NCI-H2196 treated with DMSO at 0.1 percent for 48 hours (cell line): ENCODE measurements around the gene MORN1.
"Not testable (repeated sequence)": the region's sequence is repeated elsewhere in the genome, so short reads cannot be mapped to it uniquely, and the experiment has no call there.

Experiments used
- DNase-seq: peaks from one replicate; lab custom pipeline; 2025; ENCODE audit not compliant: unreplicated experiment; lab: John Stamatoyannopoulos, UW

The MORN1 gene

DNA sequence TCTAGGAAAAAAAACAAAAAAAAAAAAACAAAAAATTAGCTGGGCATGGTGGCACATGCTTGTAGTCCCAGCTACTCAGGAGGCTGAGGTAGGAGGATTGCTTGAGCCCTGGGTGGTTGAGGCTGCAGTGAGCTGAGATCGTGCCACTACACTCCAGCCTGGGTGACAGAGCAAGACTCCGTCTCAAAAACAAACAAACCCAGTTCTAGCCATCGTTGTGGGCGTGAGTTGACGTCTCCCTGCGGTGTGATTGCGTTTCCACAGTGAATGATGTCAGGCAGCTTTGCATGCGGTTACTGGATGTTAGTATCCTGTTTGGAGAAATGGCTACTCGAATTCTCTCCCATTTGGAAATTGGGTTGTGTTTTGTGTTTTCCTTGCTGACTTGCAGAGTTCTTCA, 95.1 kb downstream of the MORN1 start:
- not testable (repeated sequence) for DNase-seq

- no peak for DNase-seq
Measured at GRCh38 chr1:2295526-2295925, 95.8 kb downstream of the MORN1 start.

DNA sequence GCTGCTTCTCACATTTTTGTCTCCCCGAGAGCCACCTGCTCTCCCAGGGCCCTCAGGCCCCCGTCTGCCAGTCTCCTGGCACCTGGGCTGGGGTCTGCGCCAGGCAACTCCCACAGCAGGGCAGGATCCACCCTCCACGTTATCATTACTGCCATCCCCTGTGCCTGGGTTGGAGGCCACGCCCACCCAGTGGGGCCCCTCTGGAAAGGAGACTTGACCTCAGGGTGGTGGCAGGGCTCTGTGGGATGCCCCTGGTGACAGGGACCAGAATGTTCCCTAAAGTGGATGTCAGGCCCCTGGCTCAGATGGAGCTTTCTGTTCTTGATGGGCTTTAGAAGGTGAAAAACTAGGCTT, 96.7 kb downstream of the MORN1 start:
- no peak for DNase-seq

DNA sequence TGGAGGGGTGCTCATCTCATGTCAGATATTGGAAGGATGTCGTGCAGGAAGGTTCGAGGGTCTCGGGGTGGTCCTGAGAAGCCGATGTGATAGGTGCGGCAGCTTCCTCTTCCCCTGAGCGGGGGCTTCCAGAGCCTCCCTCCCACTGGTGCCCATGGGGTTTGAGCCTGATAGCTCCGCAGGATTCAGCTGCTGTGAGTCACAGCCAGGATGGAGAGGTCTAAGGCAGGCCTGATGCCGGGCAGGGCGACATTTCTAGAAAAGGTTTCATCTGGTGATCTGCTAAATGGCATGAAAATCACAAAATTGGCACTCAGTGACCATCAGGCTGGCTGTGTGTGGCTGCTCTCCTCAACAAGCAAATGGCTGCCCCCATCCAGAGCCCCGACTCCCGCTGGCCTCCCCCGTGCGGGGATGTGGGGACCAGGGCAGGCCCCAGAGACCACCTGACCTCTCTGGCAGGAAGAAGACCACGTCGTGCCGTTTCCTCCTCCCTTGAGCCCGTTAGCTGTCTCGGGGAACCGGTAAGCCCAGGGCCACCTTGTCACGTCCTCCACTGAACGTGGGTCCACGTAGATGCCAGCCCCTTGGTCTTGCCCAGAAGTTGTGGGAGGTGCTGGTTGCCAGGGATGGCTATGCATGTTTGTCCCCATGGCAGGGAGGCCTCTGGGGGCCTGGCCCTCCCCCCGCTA, 97.2 kb downstream of the MORN1 start:
- no peak for DNase-seq

DNA sequence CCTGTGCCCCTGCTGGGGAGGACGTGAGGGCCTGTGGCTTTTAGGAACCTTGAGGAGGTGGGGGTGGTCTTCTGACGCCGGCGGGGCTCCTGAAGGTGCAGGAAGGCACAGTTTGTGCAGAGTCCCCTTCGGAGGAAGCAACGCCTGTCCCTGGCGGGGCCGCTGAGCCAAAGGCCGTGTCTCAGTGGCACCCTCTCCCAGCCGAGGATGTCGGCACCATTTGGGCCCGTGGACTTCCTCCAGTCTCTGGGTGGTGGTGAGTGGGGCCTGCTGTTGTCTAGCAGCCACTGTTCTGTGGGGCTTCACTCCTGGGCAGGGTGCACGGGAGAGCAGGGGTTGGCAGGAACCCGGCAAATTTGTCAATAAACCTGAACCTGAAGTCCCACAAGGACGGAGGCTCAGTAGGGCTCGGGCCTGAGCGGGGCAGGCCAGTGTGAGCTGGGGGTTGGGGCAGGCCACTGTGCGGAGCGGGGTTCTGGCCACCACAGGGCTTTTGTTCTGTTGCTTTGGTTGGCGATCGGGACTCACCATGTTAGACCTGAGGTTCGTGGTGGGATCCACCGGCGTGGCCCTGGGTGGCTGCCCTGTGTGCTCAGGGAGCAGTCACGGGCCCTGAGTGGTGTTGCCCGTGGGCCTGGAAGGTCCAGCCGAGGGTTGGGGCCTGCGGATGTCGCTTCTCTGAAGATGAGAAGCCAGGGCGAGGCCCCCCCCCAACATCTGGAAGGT, 98.5 kb downstream of the MORN1 start:
- no peak for DNase-seq

DNA sequence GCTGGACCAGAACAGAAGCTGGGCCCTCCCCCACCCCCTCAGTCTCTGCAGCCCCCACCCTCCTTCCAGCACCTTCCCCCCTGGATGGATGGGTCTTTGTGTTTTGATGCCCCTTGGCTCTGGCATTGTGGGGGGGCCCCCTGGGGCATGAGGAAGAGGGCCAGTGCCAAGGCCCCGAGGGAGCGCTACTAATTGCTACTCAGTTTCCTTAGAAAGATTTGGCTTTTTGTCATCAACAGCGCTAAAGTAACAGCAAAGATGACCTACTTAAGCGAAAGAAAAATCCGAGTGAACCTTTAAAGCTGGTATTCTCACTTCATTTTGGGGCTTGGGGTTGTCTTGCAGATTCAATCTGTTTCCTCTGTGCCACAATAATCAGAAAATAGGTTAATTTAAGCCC, 99.8 kb downstream of the MORN1 start:
- no peak for DNase-seq

- no peak for DNase-seq
Measured at GRCh38 chr1:2290595-2291510, 100.5 kb downstream of the MORN1 start.

- no peak for DNase-seq
Measured at GRCh38 chr1:2290171-2290578, 101.2 kb downstream of the MORN1 start.

- DNase-seq, result no peak
Measured at GRCh38 chr1:2289607-2290006, 101.7 kb downstream of the MORN1 start.

GRCh38 chr1:2288816-2289536, 102.4 kb downstream of the MORN1 start:
- peak; percentile 6 for DNase-seq

DNA sequence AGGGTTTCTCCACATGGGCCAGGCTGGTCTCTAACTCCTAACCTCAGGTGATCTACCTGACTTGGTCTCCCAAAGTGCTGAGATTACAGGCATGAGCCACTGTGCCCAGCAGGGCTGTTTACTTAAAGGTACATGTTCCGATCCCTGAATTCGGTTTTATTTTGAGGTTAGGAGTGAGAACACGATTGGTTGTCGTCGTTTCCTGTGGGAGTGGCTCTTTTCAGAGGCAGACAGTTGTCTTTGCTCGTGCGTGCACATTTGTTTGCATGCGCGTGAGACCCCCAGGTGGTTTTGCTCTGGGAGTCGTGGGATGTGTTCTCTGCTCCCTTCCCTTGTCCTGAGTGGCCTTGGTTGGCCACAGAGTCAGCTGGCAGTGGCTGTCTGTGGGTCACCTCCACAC, 103.0 kb downstream of the MORN1 start:
- DNase-seq, result no peak

- no peak for DNase-seq
Measured at GRCh38 chr1:2287649-2288048, 103.7 kb downstream of the MORN1 start.

DNA sequence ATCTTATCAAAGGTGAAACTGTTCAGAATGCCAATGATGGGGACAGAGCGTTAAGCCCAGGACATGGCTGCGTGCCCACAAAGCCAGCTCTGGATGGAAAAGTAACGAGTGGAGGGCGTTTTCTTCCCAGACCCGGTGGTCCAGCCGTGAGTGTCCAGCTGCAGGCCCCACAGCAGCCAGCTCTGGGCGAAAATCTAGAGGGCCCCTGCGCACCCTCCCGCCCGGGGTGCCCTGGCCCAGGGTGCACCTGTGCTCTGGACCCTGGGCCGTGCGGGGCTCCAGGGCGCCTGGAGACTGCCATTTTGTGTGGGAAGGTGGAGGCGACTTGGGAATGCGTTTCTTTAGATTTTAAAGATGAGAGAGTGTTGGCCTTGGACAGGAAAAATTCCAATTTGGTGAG, 104.4 kb downstream of the MORN1 start:
- DNase-seq, result no peak

- DNase-seq, result no peak
Measured at GRCh38 chr1:2284932-2285331, 106.4 kb downstream of the MORN1 start.

DNA sequence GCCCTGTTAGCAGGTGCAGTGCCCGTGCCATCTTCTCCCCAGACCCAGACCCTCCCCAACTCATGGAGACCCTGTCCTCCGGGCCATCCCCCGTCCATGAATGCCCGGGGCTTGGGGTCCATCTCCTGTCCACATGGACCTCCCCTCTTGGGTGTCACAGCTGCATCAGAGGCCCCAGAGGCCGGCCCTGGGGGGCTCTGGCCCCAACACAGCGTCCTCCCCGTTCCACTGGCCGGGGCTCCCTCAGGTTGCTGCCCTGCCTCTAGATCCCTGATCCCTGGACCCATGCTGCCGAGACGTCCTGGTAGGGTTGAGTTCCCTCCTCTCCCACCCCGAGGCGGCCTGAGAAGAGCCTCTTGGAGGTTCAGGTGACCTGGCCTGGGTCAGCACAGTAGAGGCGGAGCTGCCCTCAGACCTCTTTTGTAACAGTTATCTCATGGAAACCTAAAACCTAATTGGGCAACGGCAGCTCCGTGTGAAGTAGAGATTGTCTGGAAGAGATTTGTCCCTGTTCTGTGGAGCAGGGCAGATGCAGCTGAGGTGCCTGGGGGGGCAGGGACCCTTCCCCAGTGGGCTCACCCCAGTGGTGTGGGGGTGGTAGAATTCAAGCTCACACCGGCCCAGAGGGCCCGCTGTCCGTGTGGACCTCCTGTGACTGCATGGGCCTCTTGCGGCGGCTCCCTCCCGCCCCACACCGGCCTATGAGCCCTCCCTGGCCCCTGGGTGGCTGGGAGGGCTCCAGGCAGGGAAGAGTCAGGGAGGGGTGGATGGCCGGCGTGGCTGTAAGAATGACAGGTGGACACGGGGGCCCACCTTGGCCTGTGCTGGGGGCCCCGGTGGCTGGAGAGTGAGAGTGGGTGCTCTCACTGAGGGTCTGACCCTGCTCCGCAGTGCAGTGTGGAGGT, 107.1 kb downstream of the MORN1 start:
- no peak for DNase-seq

- DNase-seq, result no peak
Measured at GRCh38 chr1:2283371-2283990, 107.9 kb downstream of the MORN1 start.

DNA sequence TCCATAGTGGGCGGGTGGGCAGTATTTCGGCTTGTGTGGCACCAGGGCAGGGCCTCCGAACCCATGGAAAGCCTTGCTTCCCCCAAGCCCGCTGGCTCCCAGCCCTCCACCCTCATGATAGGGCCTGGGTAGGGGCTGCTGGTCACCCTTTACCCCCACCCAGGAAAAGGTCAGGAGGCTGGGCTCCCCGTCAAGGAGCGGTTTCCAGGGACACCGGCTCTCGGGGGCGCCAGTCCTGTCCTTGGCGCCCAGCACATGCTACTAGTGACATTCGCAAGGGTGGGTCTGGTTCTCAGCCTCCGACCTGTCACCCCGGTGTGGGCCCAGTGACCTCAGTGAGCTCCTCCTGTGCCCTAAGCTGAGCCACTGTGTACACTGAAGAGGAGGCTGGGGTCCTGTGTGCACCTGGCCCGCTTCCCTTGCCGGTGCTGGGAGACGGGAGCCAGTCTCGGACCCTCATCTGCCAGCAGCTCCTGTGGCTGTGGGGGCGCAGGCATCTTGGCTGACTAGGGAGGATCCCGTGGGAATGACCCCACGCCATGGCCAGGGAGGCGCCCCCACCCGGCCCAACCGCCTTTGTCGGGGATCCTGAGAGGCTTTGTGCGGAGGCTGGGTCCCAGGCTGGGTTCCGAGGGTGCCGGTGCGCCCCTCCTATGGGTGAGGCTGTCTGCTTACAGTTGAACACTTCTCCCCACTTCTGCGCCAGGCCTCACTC, 108.6 kb downstream of the MORN1 start:
- no peak for DNase-seq

DNA sequence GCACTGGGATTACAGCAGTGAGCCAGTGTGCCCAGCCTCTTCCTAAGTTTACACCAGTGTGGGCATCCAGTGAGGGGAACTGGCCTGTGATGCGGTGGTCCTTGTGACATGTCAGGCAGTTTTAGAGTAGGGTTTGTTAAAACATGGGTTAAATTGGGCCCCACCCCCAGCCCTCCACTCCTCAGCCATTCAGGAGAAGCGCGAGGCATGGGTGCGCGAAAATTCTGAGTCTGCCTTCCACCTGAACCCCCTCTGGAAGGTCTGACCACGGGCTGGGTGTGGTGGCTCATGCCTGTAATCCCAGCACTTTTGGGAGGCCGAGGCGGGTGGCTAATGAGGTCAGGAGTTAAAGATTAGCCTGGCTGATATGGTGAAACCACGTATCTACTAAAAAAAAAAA, 111.5 kb downstream of the MORN1 start:
- DNase-seq, result no peak

GRCh38 chr1:2279210-2279639, 112.1 kb downstream of the MORN1 start:
- DNase-seq, result no peak
